ENCODE measurements around the gene TRIM34. TPM values are rescaled to one million over a fixed set of nuclear protein-coding genes. Genes with fewer than 3 reads are reported as not detected.

TRIM34 gene
- total RNA-seq, 1 experiment from 2014 or later = 0.42 TPM

- TF ChIP-seq SP1 (IDR thresholded peaks at IDR 0.05; ENCODE audit: low read depth) = no peak
- no peak for TF ChIP-seq EZH2 (IDR thresholded peaks at IDR 0.05)
- no peak for TF ChIP-seq REST (IDR thresholded peaks at IDR 0.05; ENCODE audit: low read depth)
- TF ChIP-seq ZFX (IDR thresholded peaks at IDR 0.05) = no peak
- no peak for TF ChIP-seq JUND (IDR thresholded peaks at IDR 0.05)
- TF ChIP-seq EZH2phosphoT487 (IDR thresholded peaks at IDR 0.05; ENCODE audit: borderline replicate concordance) = no peak
- no peak for TF ChIP-seq CEBPB (IDR thresholded peaks at IDR 0.05; ENCODE audit: low read depth)
- TF ChIP-seq POLR2AphosphoS5 (IDR thresholded peaks at IDR 0.05; ENCODE audit: low read depth, low read length) = no peak
- no peak for TF ChIP-seq FOSL1 (IDR thresholded peaks at IDR 0.05; ENCODE audit: low read depth)
- TF ChIP-seq SIN3A (IDR thresholded peaks at IDR 0.05; ENCODE audit: low read depth) = no peak
These were observed 38.7 kb downstream of the TRIM34 start (continued) for GRCh38 chr11:5663511-5663910.

GRCh38 chr11:5665051-5665570 lies 40.3 kb downstream of the TRIM34 start:
- intact Hi-C loops (cut with micrococcal nuclease) = no loop called here
- peaks cover 0 to 3% of the 10 kb centered on the region in 2 experiments; a peak in 1 of 4 replicates for H3K36me3 ChIP-seq (ENCODE audit: control insufficient read depth in 1 of 2, insufficient read depth in 2 of 2, low read length in 2 of 2)
- no peaks in the 10 kb centered on the region for H3K27me3 ChIP-seq (ENCODE audit: insufficient read depth, low read length)
- RAD21 ChIA-PET (ENCODE audit: low non-redundant PET in 1 of 2, low total read pairs in 2 of 2, uncharacterized antibody in 2 of 2, unreplicated experiment in 2 of 2) = no interaction called here
- BruUV-seq (replicated peaks) = no TSS peak
- no peak overlapping the region for H3K9ac ChIP-seq (ENCODE audit: low read length)
- CTCF ChIA-PET = no interaction called here
- no peak for ATAC-seq
- DNase-seq (ENCODE audit: low read depth, low spot score) = no peak
- TF ChIP-seq JUND (IDR thresholded peaks at IDR 0.05) (no peak), ZNF274 (IDR thresholded peaks at IDR 0.05; ENCODE audit: low read depth, low read length) (no peak), POLR2A (IDR thresholded peaks at IDR 0.05; ENCODE audit: borderline replicate concordance, extremely low read depth, insufficient read depth, insufficient read length) (no peak), ZFX (IDR thresholded peaks at IDR 0.05) (no peak), MAX (IDR thresholded peaks at IDR 0.05) (no peak), POLR2AphosphoS5 (IDR thresholded peaks at IDR 0.05; ENCODE audit: low read depth, low read length) (no peak), SIN3A (IDR thresholded peaks at IDR 0.05; ENCODE audit: low read depth) (no peak), YY1 (IDR thresholded peaks at IDR 0.05; ENCODE audit: extremely low read depth, insufficient replicate concordance, low read depth, low read length) (no peak), RAD21 (IDR thresholded peaks at IDR 0.05; ENCODE audit: low read depth) (no peak), ELF1 (IDR thresholded peaks at IDR 0.05; ENCODE audit: borderline replicate concordance, low read depth) (no peak), ATF3 (IDR thresholded peaks at IDR 0.05) (no peak)
- no peaks in the 10 kb centered on the region for H3K79me2 ChIP-seq (ENCODE audit: insufficient read depth, low read length)
- no peak overlapping the region for H3K4me2 ChIP-seq (ENCODE audit: low read length)
- no peaks in the 10 kb centered on the region for H3K9me3 ChIP-seq (ENCODE audit: control insufficient read depth in 1 of 2, insufficient read depth in 1 of 2, low read depth in 1 of 2, low read length in 2 of 2)
- no peaks in the 10 kb centered on the region for H3K9me2 ChIP-seq (ENCODE audit: insufficient read depth)
- no peaks in the 10 kb centered on the region for H4K20me1 ChIP-seq (ENCODE audit: insufficient read depth)
- POLR2A ChIA-PET = no interaction called here
- H2AFZ ChIP-seq (ENCODE audit: low read depth, low read length, poor library complexity, severe bottlenecking) = no peak overlapping the region
- H3K4me3 ChIP-seq (replicated peaks in 1 of 2; ENCODE audit: low read depth in 1 of 2, low read length in 2 of 2) = no peak overlapping the region
- H3K27ac ChIP-seq (ENCODE audit: low read depth, low read length) = no peak overlapping the region
- H3K4me1 ChIP-seq (ENCODE audit: control insufficient read depth in 1 of 2, insufficient read depth in 2 of 2, low read length in 2 of 2) = peaks cover 4 to 13% of the 10 kb centered on the region in 2 experiments; a peak in 2 of 4 replicates

Measured in HCT116 (cell line).